Measurements from ENCODE around the gene SHC3.

The SHC3 gene

DNA sequence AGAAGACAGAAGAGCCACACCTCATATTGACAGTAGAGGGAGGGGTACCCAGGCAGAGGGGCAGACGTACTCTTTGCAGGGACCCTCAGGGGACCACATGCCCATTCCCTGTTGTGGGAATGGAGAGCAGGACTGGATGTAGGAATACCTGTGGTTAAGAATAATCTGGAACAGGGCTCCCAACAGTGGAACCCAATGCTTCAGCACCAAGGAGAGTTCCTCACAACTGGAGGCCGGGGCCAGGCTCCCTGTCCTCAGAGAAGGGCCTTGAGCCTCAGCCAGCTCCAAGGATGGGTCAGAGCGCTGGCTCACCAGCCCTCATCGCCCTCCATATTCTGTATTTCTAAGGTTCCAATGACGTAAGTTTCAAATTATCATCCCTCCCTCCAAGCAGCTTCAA is 7.4 kb upstream of the SHC3 start:
- Histone ChIP-seq H3K9me3 (ENCODE audit: control insufficient read depth, insufficient read depth, low read depth, low read length) (no peaks in the 10 kb centered on the region), H3K9ac (ENCODE audit: low read length) (no peak overlapping the region), H3K4me3 (ENCODE audit: low read depth, low read length) (no peak overlapping the region), H3K36me3 (ENCODE audit: control insufficient read depth, insufficient read depth, low read length) (no peaks in the 10 kb centered on the region), H3K27ac (ENCODE audit: low read depth, low read length) (no peak overlapping the region), H3K4me1 (ENCODE audit: control insufficient read depth, insufficient read depth, low read length) (no peaks in the 10 kb centered on the region), H3K27me3 (ENCODE audit: control insufficient read depth, insufficient read depth, low read length) (no peaks in the 10 kb centered on the region)

DNA sequence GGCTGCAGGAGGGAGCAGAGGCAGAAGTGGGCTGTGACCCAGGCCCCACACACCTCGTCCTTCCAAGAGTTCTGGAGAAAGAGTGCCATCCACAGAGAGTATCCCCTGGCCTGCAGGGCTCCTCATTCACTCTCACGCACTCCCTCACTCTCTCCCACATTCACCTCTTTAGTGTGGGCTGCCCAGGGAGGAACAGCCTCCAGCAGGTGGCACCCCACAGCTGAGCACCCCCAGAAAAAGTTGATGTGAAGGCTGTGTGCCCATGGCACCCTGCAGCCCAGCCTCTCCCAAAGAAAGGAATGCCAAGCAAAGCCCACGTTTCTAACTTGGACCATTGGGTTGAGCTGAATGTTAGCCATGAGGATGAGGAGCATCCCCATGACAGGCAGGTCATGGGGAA is 4.5 kb upstream of the SHC3 start:
- Histone ChIP-seq H3K27ac (ENCODE audit: low read depth, low read length) (no peak overlapping the region), H3K4me1 (ENCODE audit: control insufficient read depth, insufficient read depth, low read length) (peaks cover 18% of the 10 kb centered on the region), H3K9me3 (ENCODE audit: control insufficient read depth, insufficient read depth, low read depth, low read length) (no peaks in the 10 kb centered on the region), H3K9ac (ENCODE audit: low read length) (no peak overlapping the region), H3K36me3 (ENCODE audit: control insufficient read depth, insufficient read depth, low read length) (no peaks in the 10 kb centered on the region), H3K27me3 (ENCODE audit: control insufficient read depth, insufficient read depth, low read length) (peaks cover 9% of the 10 kb centered on the region), H3K4me3 (ENCODE audit: low read depth, low read length) (no peak overlapping the region)

DNA sequence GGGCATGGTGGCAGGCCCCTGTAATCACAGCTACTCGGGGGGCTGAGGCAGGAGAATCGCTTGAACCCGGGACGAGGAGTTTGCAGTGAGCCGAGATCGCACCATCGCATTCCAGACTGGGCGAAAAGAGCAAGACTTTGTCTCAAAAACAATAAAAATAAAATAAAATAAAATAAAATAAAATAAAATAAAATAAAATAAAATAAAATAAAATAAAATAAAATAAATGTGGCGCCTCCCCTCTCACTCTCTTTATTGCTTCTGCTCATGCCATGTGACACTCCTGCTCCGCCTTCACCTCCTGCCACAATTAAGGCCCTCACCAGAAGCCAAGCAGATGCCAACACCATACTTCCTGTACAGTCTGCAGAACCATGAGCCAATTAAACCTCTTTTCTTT is 3.8 kb upstream of the SHC3 start:
- H3K4me3 ChIP-seq (ENCODE audit: low read depth, low read length), result no peak overlapping the region
- no peak overlapping the region for H3K9ac ChIP-seq (ENCODE audit: low read length)
- no peaks in the 10 kb centered on the region for H3K9me3 ChIP-seq (ENCODE audit: control insufficient read depth, insufficient read depth, low read depth, low read length)
- peaks cover 18% of the 10 kb centered on the region for H3K4me1 ChIP-seq (ENCODE audit: control insufficient read depth, insufficient read depth, low read length)
- H3K36me3 ChIP-seq (ENCODE audit: control insufficient read depth, insufficient read depth, low read length), result no peaks in the 10 kb centered on the region
- H3K27ac ChIP-seq (ENCODE audit: low read depth, low read length), result no peak overlapping the region
- peaks cover 16% of the 10 kb centered on the region for H3K27me3 ChIP-seq (ENCODE audit: control insufficient read depth, insufficient read depth, low read length)

DNA sequence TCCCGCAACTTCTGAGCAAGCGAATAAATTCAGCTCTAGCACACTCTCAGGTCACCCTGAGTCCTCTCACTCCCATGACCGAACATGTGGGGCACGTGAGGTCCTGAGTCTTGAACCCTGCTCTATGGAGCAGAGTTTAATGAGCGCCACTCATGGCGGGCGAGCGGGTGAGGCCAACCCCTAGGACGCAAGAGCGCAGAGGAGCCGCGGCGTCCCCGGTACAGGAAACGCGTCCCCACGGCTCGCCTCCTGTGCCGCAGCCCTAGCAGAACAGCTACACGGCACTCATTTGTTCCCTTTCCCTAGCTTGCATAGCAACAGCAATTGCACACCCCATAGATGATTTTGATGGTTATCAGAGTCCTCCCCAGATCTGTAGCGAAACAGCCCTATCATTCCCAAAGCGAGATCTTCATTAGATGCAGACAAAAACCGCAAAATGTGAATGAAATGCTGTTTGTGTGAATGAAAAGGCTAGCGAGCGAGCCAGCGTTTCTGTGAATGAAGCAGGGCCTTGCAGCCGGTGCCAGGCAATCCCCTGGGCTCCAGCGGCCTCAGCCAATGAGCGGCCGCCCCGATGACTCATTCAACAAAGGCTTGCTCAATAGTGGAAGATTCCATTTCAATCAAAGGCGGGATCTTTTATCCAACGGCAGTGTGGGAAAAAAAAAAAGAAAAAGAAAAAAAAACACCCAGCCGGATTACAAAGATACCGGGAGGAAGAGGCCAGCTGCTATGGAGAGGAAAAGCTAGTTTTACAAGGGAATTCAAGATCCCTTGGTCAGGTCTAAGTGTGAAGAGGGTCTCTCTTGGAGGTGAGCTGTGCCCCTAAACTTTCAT is 1.5 kb upstream of the SHC3 start:
- H3K9me3 ChIP-seq (ENCODE audit: control insufficient read depth, insufficient read depth, low read depth, low read length), result no peaks in the 10 kb centered on the region
- no peaks in the 10 kb centered on the region for H3K36me3 ChIP-seq (ENCODE audit: control insufficient read depth, insufficient read depth, low read length)
- peak overlapping the region; percentile 54; the same call in 1 of the 2 replicates for H3K27ac ChIP-seq (ENCODE audit: low read depth, low read length)
- peak overlapping the region; percentile 67 for H3K9ac ChIP-seq (ENCODE audit: low read length)
- peaks cover 34% of the 10 kb centered on the region for H3K27me3 ChIP-seq (ENCODE audit: control insufficient read depth, insufficient read depth, low read length)
- peak overlapping the region; percentile 58 for H3K4me3 ChIP-seq (ENCODE audit: low read depth, low read length)
- H3K4me1 ChIP-seq (ENCODE audit: control insufficient read depth, insufficient read depth, low read length), result peaks cover 21% of the 10 kb centered on the region

DNA sequence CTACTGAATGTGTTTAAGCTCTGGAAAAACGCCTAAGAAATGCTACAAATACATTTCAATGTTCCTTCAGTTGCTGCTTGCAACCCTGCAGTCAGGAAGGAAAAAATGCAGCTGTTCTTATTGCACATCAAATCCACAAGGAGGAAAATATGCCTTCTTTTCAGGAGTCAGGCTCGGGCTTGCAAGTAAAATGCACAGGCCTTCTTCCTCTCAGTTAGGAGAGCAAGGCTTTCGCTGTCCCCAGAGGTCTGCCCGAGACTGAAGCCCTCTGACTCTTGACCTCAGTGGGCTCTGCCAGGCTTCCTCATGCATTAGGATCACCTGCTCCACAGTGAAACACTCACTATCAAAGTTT is 899 bp upstream of the SHC3 start:
- Histone ChIP-seq H3K27ac (ENCODE audit: low read depth, low read length) (peak overlapping the region; percentile 54; the same call in 1 of the 2 replicates), H3K9ac (ENCODE audit: low read length) (peak overlapping the region; percentile 67), H3K4me1 (ENCODE audit: control insufficient read depth, insufficient read depth, low read length) (peaks cover 21% of the 10 kb centered on the region), H3K9me3 (ENCODE audit: control insufficient read depth, insufficient read depth, low read depth, low read length) (no peaks in the 10 kb centered on the region), H3K27me3 (ENCODE audit: control insufficient read depth, insufficient read depth, low read length) (peaks cover 34% of the 10 kb centered on the region), H3K36me3 (ENCODE audit: control insufficient read depth, insufficient read depth, low read length) (no peaks in the 10 kb centered on the region), H3K4me3 (ENCODE audit: low read depth, low read length) (peak overlapping the region; percentile 58)

DNA sequence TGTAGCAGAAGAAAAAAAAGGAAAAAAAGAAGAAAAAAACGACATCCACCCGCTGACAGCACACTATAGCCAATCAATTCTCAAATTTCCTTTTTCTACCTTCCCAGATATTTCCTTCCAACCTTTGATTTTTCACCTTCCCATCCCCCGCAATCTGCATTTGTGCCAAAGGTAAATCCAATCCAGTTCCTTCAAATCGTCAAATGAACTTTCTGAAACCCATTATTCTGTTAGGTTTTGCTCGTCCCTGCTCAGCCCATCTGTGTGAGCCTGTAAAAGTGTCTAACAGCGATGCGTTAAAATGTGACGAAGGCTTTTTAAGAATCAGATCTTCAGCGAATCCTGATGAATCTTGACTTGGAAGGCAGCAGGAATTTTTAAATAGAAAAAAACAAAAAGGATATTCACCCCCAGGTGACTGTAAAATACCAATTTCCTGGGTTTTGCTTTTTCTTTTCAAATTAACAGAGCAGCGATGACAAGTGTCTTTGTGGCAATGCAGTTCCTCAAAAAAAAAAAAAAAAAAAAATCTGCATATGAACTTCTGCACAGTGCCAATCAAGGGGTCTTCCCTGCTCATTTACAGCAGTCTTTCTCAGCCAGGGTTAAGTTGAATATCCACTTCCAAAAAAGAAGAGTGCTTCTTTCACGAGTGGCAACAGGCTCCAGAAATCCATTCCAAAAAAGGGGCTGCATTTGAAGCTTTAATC is 367 bp upstream of the SHC3 start:
- Histone ChIP-seq H3K4me3 (ENCODE audit: low read depth, low read length) (peak overlapping the region; percentile 70), H3K4me1 (ENCODE audit: control insufficient read depth, insufficient read depth, low read length) (peaks cover 21% of the 10 kb centered on the region), H3K36me3 (ENCODE audit: control insufficient read depth, insufficient read depth, low read length) (no peaks in the 10 kb centered on the region), H3K9me3 (ENCODE audit: control insufficient read depth, insufficient read depth, low read depth, low read length) (no peaks in the 10 kb centered on the region), H3K27me3 (ENCODE audit: control insufficient read depth, insufficient read depth, low read length) (peaks cover 34% of the 10 kb centered on the region), H3K27ac (ENCODE audit: low read depth, low read length) (no peak overlapping the region), H3K9ac (ENCODE audit: low read length) (peak overlapping the region; percentile 68)

DNA sequence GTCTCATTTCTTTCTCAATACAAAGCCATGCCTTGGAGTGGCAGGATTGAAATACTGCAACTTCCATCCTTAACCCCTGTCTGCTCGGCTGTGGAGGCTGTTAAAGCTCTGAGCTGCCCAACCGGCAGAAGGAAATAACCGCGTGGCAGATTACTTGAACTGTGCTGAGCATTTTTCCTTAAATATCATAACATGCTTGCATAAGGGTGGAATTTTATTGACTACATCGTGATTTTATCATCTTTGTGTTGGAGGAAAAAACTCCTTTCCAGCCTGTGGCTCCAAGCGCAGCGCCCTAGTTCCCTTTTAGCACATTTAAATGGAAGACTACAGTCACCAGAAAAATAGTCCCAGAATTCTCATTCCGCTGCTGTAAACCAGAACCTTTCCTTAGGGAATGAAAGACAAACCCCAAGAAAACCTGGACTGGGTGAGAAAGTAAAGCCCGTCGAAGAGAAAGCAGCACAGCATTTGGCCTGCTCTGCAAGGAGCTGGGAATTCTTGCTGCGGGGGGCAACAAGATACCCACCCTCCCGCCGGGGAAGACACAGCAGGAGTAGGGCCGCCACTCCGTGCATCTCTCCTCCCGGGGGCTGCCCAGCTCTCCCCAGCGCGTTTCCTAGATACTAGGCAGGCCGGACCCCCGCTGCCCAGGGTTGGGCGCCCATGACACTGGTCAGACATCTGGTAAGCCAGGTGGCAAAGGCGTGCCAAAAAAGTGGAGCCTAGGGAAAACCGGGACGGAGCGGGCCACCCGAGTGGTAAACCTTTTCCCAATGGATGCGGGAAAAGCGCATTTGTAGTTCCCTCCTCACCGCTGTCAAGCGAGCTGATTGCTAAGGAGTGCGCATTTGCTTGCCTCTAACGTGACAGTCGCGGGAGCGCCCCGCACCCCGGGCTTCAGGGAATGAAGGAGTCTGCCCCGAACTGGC is 1.3 kb downstream of the SHC3 start:
- Histone ChIP-seq H3K27ac (ENCODE audit: low read depth, low read length) (no peak overlapping the region), H3K9ac (ENCODE audit: low read length) (peak overlapping the region; percentile 21), H3K27me3 (ENCODE audit: control insufficient read depth, insufficient read depth, low read length) (peaks cover 34% of the 10 kb centered on the region), H3K4me3 (ENCODE audit: low read depth, low read length) (peak overlapping the region; percentile 70), H3K36me3 (ENCODE audit: control insufficient read depth, insufficient read depth, low read length) (no peaks in the 10 kb centered on the region), H3K4me1 (ENCODE audit: control insufficient read depth, insufficient read depth, low read length) (peaks cover 21% of the 10 kb centered on the region), H3K9me3 (ENCODE audit: control insufficient read depth, insufficient read depth, low read depth, low read length) (no peaks in the 10 kb centered on the region)

DNA sequence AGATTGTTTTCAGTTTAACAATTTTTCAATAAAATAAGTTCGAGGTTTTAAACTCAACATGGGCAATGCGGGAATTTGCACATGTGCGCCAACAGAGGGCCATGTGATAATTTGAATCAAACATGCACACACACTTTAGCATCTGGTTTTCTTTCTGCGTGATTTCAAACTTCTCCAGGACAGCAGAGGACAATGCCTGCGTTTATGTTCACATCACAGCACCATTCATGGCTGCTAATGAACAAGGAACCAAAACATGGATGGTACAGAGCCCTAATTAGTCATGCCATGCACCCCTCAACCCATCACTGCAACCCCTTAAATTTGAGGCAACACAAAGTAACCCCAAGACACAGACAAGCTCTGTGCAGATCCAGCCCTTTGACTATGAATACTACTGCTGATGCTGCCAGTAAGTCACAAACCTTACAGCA is 2.8 kb downstream of the SHC3 start:
- no peak overlapping the region for H3K27ac ChIP-seq (ENCODE audit: low read depth, low read length)
- H3K9ac ChIP-seq (ENCODE audit: low read length), result no peak overlapping the region
- no peaks in the 10 kb centered on the region for H3K9me3 ChIP-seq (ENCODE audit: control insufficient read depth, insufficient read depth, low read depth, low read length)
- 0 out of 2 replicates have a peak overlapping the region, but pooled peaks have one; percentile 6 for H3K4me3 ChIP-seq (ENCODE audit: low read depth, low read length)
- H3K36me3 ChIP-seq (ENCODE audit: control insufficient read depth, insufficient read depth, low read length), result no peaks in the 10 kb centered on the region
- H3K27me3 ChIP-seq (ENCODE audit: control insufficient read depth, insufficient read depth, low read length), result peaks cover 34% of the 10 kb centered on the region
- peaks cover 21% of the 10 kb centered on the region for H3K4me1 ChIP-seq (ENCODE audit: control insufficient read depth, insufficient read depth, low read length)

DNA sequence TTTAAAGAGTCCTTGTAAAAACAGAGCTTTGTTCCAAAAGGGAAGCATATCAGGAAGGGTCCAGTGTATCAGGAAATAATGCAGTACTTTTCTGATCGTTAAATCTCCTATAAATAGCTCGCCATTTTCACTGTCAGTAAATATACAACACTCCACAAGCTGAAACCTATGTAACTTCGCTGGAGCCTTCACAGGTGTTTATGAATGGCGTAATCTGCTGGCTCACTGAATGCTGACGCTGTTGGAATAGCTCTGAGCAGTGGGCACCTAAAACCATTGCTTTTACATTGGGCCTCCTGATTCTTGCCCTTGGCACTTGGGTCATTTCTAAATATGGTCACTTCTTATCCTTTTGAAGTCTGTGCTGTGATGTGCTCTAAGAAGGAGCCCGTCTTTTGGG is 4.3 kb downstream of the SHC3 start:
- Histone ChIP-seq H3K27ac (ENCODE audit: low read depth, low read length) (no peak overlapping the region), H3K4me3 (ENCODE audit: low read depth, low read length) (no peak overlapping the region), H3K9me3 (ENCODE audit: control insufficient read depth, insufficient read depth, low read depth, low read length) (no peaks in the 10 kb centered on the region), H3K27me3 (ENCODE audit: control insufficient read depth, insufficient read depth, low read length) (peaks cover 34% of the 10 kb centered on the region), H3K9ac (ENCODE audit: low read length) (no peak overlapping the region), H3K4me1 (ENCODE audit: control insufficient read depth, insufficient read depth, low read length) (peaks cover 10% of the 10 kb centered on the region), H3K36me3 (ENCODE audit: control insufficient read depth, insufficient read depth, low read length) (no peaks in the 10 kb centered on the region)

DNA sequence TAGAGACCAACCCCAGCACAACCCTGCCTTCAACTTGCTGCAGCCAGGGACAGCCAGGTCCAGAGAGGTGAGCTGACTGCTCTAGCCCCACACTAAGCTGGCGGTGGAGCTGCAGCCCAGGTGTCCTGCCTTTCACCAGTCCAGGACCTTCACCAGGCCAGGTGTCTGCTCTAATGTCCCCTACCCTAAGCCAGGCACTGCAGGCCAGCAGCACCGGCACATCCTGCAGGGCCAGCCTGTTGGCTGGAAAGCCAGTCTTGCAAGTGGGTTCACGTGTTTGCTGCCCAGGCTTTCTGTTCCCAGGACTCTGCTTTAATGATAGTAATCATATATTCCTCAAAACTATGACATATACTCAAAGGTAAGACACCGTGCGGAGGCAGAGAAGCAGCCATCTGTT is 5.5 kb downstream of the SHC3 start:
- Histone ChIP-seq H3K9ac (ENCODE audit: low read length) (no peak overlapping the region), H3K27me3 (ENCODE audit: control insufficient read depth, insufficient read depth, low read length) (peaks cover 24% of the 10 kb centered on the region), H3K4me1 (ENCODE audit: control insufficient read depth, insufficient read depth, low read length) (peaks cover 3% of the 10 kb centered on the region; the same call in 1 of the 2 replicates), H3K27ac (ENCODE audit: low read depth, low read length) (no peak overlapping the region), H3K36me3 (ENCODE audit: control insufficient read depth, insufficient read depth, low read length) (no peaks in the 10 kb centered on the region), H3K4me3 (ENCODE audit: low read depth, low read length) (no peak overlapping the region), H3K9me3 (ENCODE audit: control insufficient read depth, insufficient read depth, low read depth, low read length) (no peaks in the 10 kb centered on the region)
